Thyroid gland (tissue), 4 donors: Measurements from ENCODE around the gene DNM3.

Experiments
- CTCF ChIP-seq, 6 experiments: fragments of 200-600 bp in 3 of 6; fragments of 450-650 bp in 3 of 6; sonication (generic) in 3 of 6; IDR thresholded peaks; one replicate each; pipeline ENCODE4 v1.5.1; 2016 to 2019; ENCODE audit warnings: antibody characterized with exemption in 6 of 6, mild to moderate bottlenecking in 2 of 6, inconsistent platforms in 1 of 6, moderate library complexity in 1 of 6
- POLR2A ChIP-seq, 2 donors: fragments of 450-650 bp; IDR thresholded peaks; one replicate each; pipeline ENCODE4 v1.6.1; 2017; ENCODE audit warnings: antibody characterized with exemption in 2 of 2, mild to moderate bottlenecking in 2 of 2, moderate library complexity in 1 of 2

- no peak for TF ChIP-seq CTCF (IDR thresholded peaks at IDR 0.05)
- TF ChIP-seq POLR2A (IDR thresholded peaks at IDR 0.05) = no peak
These were observed 113.1 kb downstream of the DNM3 start for GRCh38 chr1:171954361-171954760.
